HFF-Myc (cell line): ENCODE measurements around the gene PPFIA1.

ENCODE experiments used
- DNase-seq: peaks from one replicate; pipeline ENCODE4 v3.0.0-alpha.2; 2011; ENCODE audit warnings: low read depth; ENCODE audit errors: extremely low read depth
- H3K4me3 ChIP-seq: replicated peaks from 2 replicates; pipeline ENCODE4 v1.5.1; 2011; ENCODE audit warnings: low read depth, mild to moderate bottlenecking, control low read depth, low read length
- CTCF ChIP-seq: IDR thresholded peaks from 2 replicates; pipeline ENCODE4 v1.5.1; 2012; ENCODE audit warnings: mild to moderate bottlenecking, low read depth, low read length, control low read depth; ENCODE audit errors: missing control alignments

The PPFIA1 gene

GRCh38 chr11:70378506-70379134 is 108.1 kb downstream of the PPFIA1 start:
- no peak overlapping the region for H3K4me3 ChIP-seq
- DNase-seq: no peak
- TF ChIP-seq CTCF: peak; percentile 17

GRCh38 chr11:70381350-70381749 is 110.9 kb downstream of the PPFIA1 start:
- no peak for TF ChIP-seq CTCF

GRCh38 chr11:70381872-70382861 is 111.7 kb downstream of the PPFIA1 start:
- TF ChIP-seq CTCF: no peak
- no peak overlapping the region for H3K4me3 ChIP-seq
- DNase-seq: no peak

More at GRCh38 chr11:70381350-70381749, 110.9 kb downstream of the PPFIA1 start:
- DNase-seq: no peak
- H3K4me3 ChIP-seq: no peak overlapping the region

- no peak for TF ChIP-seq CTCF
- no peak overlapping the region for H3K4me3 ChIP-seq
- no peak for DNase-seq
Measured at GRCh38 chr11:70383664-70384565, 113.4 kb downstream of the PPFIA1 start.

GRCh38 chr11:70384566-70385152 is 114.2 kb downstream of the PPFIA1 start:
- no peak for TF ChIP-seq CTCF
- H3K4me3 ChIP-seq: no peak overlapping the region
- no peak for DNase-seq

GRCh38 chr11:70387564-70387963 is 117.1 kb downstream of the PPFIA1 start:
- no peak for DNase-seq
- H3K4me3 ChIP-seq: no peak overlapping the region
- TF ChIP-seq CTCF: no peak
